Measurements from ENCODE around the gene VAC14. TPM values are rescaled to one million over a fixed set of nuclear protein-coding genes. Genes with fewer than 3 reads are reported as not detected.
A peak's percentile ranks its signal among the peaks of the same experiment; 100 is the strongest.

The VAC14 gene
- total RNA-seq, 1 donor from 2014 or later = 16.1 TPM

DNA sequence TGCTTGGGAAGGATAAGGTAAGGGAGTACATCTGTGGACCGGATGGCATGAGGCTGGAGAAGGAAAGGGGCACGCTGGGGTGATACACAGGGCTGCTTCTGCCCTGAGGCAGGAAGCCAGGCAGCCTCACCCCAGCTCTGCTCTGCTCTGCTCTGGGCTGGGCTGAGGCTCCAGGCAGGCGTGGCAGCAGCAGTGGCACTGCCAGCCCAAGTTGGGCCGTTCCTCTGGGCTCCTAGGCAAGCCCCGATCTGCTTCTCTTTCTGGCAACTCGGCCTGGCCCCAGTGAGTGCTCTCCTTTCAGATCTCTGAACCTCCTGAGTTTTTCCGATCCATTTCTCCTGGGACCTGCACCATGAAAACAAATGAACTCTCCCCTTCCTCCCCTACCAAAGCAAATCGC lies 44.9 kb downstream of the VAC14 start:
- H3K4me2 ChIP-seq = no peak overlapping the region
- Mint-ChIP-seq H3K9me3 (no peaks in the 10 kb centered on the region), H3K4me1 (peaks cover 32% of the 10 kb centered on the region), H3K36me3 (peaks cover 14% of the 10 kb centered on the region), H3K27me3 (ENCODE audit: insufficient read depth, low read depth) (peaks cover 11% of the 10 kb centered on the region), H3K4me3 (no peak overlapping the region), H3K27ac (peak overlapping the region; percentile 40)
- H3K9me3 ChIP-seq (ENCODE audit: low read depth) = no peaks in the 10 kb centered on the region
- H2AFZ ChIP-seq (replicated peaks) = no peak overlapping the region
- H3F3A ChIP-seq (ENCODE audit: low read depth) = no peaks in the 10 kb centered on the region
- TF ChIP-seq EZH2phosphoT487 (IDR thresholded peaks at IDR 0.05) = no peak
- TF ChIP-seq CTCF (IDR thresholded peaks at IDR 0.05) = no peak
- no peak for TF ChIP-seq EZH2 (IDR thresholded peaks at IDR 0.05)
- H3K4me3 ChIP-seq = no peak overlapping the region
- no peak overlapping the region for H3K9ac ChIP-seq
- no peak overlapping the region for H3K27ac ChIP-seq
- H3K79me2 ChIP-seq (ENCODE audit: low read depth) = no peaks in the 10 kb centered on the region
- H4K20me1 ChIP-seq (ENCODE audit: low read depth) = no peaks in the 10 kb centered on the region
- no peaks in the 10 kb centered on the region for H3K4me1 ChIP-seq
- no peak for DNase-seq (ENCODE audit: low spot score)
- no peaks in the 10 kb centered on the region for H3K36me3 ChIP-seq
- H3K27me3 ChIP-seq = no peaks in the 10 kb centered on the region

GRCh38 chr16:70754851-70755600 lies 45.9 kb downstream of the VAC14 start:
- Mint-ChIP-seq H3K4me1 (peaks cover 33% of the 10 kb centered on the region), H3K36me3 (peaks cover 11% of the 10 kb centered on the region), H3K27me3 (ENCODE audit: insufficient read depth, low read depth) (peaks cover 8% of the 10 kb centered on the region), H3K27ac (peak overlapping the region; percentile 96), H3K9me3 (no peaks in the 10 kb centered on the region), H3K4me3 (no peak overlapping the region)
- Histone ChIP-seq H4K20me1 (ENCODE audit: low read depth) (no peaks in the 10 kb centered on the region), H3K27me3 (no peaks in the 10 kb centered on the region), H3F3A (ENCODE audit: low read depth) (peaks cover 2% of the 10 kb centered on the region), H3K4me3 (no peak overlapping the region), H3K79me2 (ENCODE audit: low read depth) (no peaks in the 10 kb centered on the region), H2AFZ (replicated peaks) (no peak overlapping the region), H3K4me1 (peaks cover 7% of the 10 kb centered on the region), H3K9me3 (ENCODE audit: low read depth) (no peaks in the 10 kb centered on the region), H3K9ac (no peak overlapping the region), H3K4me2 (no peak overlapping the region), H3K36me3 (no peaks in the 10 kb centered on the region), H3K27ac (no peak overlapping the region)
- TF ChIP-seq CTCF (IDR thresholded peaks at IDR 0.05) (no peak), EZH2 (IDR thresholded peaks at IDR 0.05) (no peak), EZH2phosphoT487 (IDR thresholded peaks at IDR 0.05) (no peak)
- DNase-seq (ENCODE audit: low spot score) = no peak

DNA sequence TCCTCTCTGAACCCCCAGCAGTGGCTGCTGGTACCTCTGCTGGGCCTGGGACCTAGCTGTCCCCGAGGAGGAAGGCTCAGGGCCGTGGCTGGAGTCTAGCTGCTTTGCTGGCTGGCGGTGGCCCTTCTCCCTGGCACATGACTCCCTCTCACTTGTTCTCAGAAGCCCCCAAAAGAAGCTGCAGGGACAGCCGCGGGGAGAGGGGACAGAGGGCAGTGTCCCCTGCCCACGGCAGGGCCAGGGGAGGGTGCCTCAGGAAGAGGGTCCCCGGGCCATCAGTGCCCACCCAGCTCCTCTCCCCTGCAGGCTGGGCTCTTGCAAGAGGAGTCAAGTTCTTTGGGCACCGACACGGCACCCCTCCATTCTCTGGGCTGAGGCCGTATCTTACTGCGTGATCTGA lies 46.6 kb downstream of the VAC14 start:
- DNase-seq (ENCODE audit: low spot score) = no peak
- H3K27ac ChIP-seq = no peak overlapping the region
- Mint-ChIP-seq H3K27me3 (ENCODE audit: insufficient read depth, low read depth) (peaks cover 6% of the 10 kb centered on the region), H3K9me3 (no peaks in the 10 kb centered on the region), H3K36me3 (peaks cover 7% of the 10 kb centered on the region), H3K27ac (peak overlapping the region; percentile 96), H3K4me3 (no peak overlapping the region), H3K4me1 (peaks cover 34% of the 10 kb centered on the region)
- H3K27me3 ChIP-seq = no peaks in the 10 kb centered on the region
- H3K36me3 ChIP-seq = no peaks in the 10 kb centered on the region
- no peak overlapping the region for H3K9ac ChIP-seq
- TF ChIP-seq CTCF (IDR thresholded peaks at IDR 0.05) (no peak), EZH2phosphoT487 (IDR thresholded peaks at IDR 0.05) (no peak), EZH2 (IDR thresholded peaks at IDR 0.05) (no peak)
- H3K4me1 ChIP-seq = peaks cover 12% of the 10 kb centered on the region
- no peaks in the 10 kb centered on the region for H3K79me2 ChIP-seq (ENCODE audit: low read depth)
- H3K4me2 ChIP-seq = no peak overlapping the region
- no peaks in the 10 kb centered on the region for H4K20me1 ChIP-seq (ENCODE audit: low read depth)
- no peak overlapping the region for H3K4me3 ChIP-seq
- H3K9me3 ChIP-seq (ENCODE audit: low read depth) = no peaks in the 10 kb centered on the region
- H2AFZ ChIP-seq (replicated peaks) = no peak overlapping the region
- H3F3A ChIP-seq (ENCODE audit: low read depth) = peaks cover 4% of the 10 kb centered on the region
